NCI-H524 treated with DMSO at 0.1 percent for 48 hours (cell line): Measurements from ENCODE around the gene C9orf85.
"Not testable (repeated sequence)": the region's sequence is repeated elsewhere in the genome, so short reads cannot be mapped to it uniquely, and the experiment has no call there.

Source experiments
- DNase-seq: peaks from one replicate; lab custom pipeline; 2025; lab: John Stamatoyannopoulos, UW

Gene C9orf85

GRCh38 chr9:72007726-72008125, 96.3 kb downstream of the C9orf85 start:
- DNase-seq: not testable (repeated sequence)

GRCh38 chr9:72012646-72013045, 101.2 kb downstream of the C9orf85 start:
- DNase-seq: no peak

GRCh38 chr9:72013292-72013760, 101.9 kb downstream of the C9orf85 start:
- no peak for DNase-seq

- DNase-seq: no peak
Observed at GRCh38 chr9:72022841-72023240, 111.4 kb downstream of the C9orf85 start.
